GM18505 (cell line): ENCODE data around the gene CPXM1.

Experiments
- ATAC-seq: cut with Tn5 transposase; IDR thresholded peaks from one replicate; pipeline ENCODE4 v1.9.1; 2021; ENCODE audit not compliant: unreplicated experiment
- POLR2A ChIP-seq: IDR thresholded peaks from 4 replicates; pipeline ENCODE4 v1.6.1; 2011; ENCODE audit warnings: borderline replicate concordance; ENCODE audit not compliant: insufficient read depth, insufficient read length; ENCODE audit errors: extremely low read depth

Gene CPXM1

DNA sequence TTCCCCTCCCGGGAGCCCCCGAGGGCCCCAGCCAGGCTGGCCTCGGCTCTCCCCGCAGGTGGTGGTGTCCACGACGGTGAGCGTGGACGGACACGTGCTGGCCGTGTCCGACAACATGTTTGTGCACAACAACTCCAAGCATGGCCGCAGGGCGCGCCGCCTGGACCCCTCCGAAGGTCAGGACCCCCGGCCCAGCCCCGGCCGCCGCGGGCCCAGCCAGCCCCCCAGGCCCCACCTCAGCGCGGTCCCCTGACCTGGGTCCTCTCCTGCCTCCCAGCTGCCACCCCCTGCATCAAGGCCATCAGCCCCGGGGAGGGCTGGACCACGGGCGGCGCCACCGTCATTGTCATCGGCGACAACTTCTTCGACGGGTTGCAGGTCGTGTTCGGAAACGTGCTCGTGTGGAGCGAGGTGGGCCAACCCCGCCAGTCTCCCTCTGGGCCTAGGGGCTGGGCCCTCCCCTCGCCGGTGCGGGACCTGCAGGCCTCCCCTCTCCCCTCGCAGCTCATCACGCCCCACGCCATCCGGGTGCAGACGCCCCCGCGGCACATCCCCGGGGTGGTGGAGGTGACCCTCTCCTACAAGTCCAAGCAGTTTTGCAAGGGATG is 51.0 kb downstream of the CPXM1 start:
- ATAC-seq = no peak
- TF ChIP-seq POLR2A = no peak

DNA sequence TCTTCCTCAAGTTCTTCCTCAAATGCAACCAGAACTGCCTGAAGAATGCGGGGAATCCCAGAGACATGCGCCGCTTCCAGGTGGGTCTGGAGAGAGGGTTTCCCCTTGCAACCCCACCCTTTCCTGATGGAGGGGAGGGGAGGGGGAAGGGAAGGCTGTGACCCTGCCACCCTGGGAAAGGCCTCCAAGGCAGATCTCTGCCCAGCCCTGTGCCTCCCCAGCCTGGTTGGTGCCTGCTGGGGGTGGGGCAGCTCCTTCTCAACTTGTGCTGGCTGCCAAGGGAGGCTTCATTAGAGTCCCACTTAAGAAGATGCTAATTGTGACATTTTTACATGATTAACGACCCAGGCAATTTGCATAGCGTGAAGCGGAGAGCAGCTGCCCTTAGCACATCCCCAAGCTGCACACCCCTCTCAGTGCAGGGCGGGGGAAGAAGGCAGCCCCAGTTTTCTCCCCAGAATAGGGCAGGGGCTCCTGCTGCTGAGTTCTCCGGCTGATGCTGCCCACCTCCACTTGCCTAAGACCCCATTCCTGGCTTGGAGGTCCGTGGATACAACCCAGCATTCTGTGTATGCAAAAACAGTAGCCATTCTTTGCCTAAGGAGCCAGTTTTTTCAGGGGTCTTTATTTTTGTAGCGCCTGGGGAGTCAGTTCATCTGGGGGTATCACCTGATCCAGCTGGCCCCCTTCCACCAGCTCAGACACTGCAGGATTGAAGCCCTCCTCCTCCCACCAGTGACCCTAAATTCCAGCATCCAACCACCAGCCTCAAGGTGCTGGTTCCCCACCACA is 51.7 kb downstream of the CPXM1 start:
- ATAC-seq = no peak
- TF ChIP-seq POLR2A = no peak

DNA sequence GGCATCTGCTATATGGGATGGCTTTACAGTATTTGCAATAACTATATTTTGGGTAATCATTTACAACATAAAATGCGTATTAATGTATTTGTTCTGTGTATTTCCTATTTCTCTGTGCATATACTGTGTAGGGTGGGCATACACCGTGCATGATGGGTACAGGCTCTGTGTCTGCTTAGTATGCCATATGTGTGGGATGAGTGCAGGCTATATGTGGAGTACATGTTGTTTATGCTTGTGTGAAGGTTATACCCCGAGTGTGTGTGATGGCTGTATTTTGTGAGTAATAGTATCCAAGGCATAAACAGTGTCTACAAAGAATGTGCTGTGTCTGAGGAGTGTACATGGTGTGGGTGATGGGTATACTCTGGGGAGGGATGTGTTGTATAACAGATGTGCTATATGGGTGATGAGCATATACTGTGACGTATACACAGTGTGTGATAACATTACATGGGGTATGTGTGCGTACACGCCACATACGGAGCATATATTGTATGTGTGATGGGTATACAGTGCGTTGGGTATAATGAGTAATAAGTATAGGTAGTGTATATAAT is 52.7 kb downstream of the CPXM1 start:
- no peak for ATAC-seq
- TF ChIP-seq POLR2A = no peak

GRCh38 chr20:2746636-2747265 is 53.7 kb downstream of the CPXM1 start:
- ATAC-seq = no peak
- no peak for TF ChIP-seq POLR2A

DNA sequence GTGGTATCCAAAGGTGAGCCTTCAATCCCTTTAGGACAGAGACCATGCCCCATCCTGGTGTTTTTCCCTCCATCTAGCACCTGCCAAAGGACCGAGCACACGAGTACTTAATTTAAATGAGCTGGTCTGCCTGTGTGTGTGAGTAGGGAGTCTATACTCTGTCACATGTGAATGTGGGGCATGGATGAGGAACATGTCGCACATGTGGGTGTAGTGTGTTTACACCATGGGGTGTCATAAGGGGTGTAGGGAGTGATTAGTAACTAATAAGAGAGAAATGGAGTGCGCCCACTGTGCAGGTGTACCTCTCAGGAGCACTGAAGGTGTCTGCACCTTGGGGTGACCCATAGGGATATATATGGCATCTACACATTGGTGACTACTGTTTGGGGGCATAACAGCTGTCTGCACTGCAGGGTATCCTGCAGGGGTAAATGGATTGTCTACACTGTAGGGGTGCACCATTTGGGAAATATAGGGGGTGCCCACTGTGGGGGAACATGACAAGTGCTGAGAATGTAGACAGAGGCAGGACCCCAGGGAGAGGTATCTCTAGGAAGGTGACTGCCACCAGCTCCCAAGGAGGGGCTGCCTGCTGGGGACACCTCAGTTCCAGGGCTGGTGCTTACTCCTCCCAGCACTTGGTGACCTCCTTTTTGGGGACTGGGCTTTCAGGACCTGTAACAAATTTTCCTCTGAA is 54.3 kb downstream of the CPXM1 start:
- TF ChIP-seq POLR2A = no peak
- ATAC-seq = no peak

GRCh38 chr20:2745060-2745910 is 55.1 kb downstream of the CPXM1 start:
- no peak for ATAC-seq
- no peak for TF ChIP-seq POLR2A
